Measurements from ENCODE around the gene MALAT1.

The MALAT1 gene

GRCh38 chr11:65547446-65548125 lies 48.7 kb downstream of the MALAT1 start:
- no peaks in the 10 kb centered on the region for H3K9me3 ChIP-seq (replicated peaks; ENCODE audit: insufficient read depth, low read length)
- no peak overlapping the region for H3K4me3 ChIP-seq (ENCODE audit: low read length)
- no peaks in the 10 kb centered on the region for H3K27me3 ChIP-seq (replicated peaks; ENCODE audit: insufficient read depth, low read length)
- TF ChIP-seq EZH2 (optimal IDR thresholded peaks at IDR 0.05; ENCODE audit: low read depth, low read length) (no peak), CTCF (IDR thresholded peaks at IDR 0.05; ENCODE audit: low read length) (no peak), EZH2phosphoT487 (IDR thresholded peaks at IDR 0.05; ENCODE audit: low read length) (no peak)
- H3K9ac ChIP-seq (ENCODE audit: low read length), result no peak overlapping the region
- DNase-seq, result no peak
- no peaks in the 10 kb centered on the region for H3K9me2 ChIP-seq (replicated peaks; ENCODE audit: insufficient read depth, low read length)
- H3F3A ChIP-seq (ENCODE audit: insufficient read depth, low read length), result peaks cover 22% of the 10 kb centered on the region
- H3K4me2 ChIP-seq (ENCODE audit: low read depth, low read length), result peak overlapping the region; percentile 80; the same call in 1 of the 2 replicates
- peaks cover 30% of the 10 kb centered on the region for H3K4me1 ChIP-seq (ENCODE audit: low read length)
- H4K20me1 ChIP-seq (ENCODE audit: insufficient read depth, low read length), result no peaks in the 10 kb centered on the region
- H3K27ac ChIP-seq (ENCODE audit: low read length), result no peak overlapping the region
- peaks cover 3% of the 10 kb centered on the region; the same call in 1 of the 2 replicates for H3K79me2 ChIP-seq (ENCODE audit: low read length)
- no peaks in the 10 kb centered on the region for H3K36me3 ChIP-seq (replicated peaks; ENCODE audit: insufficient read depth, low read length)
- no peak overlapping the region for H2AFZ ChIP-seq (ENCODE audit: low read length)

- H3K9ac ChIP-seq (ENCODE audit: low read length), result no peak overlapping the region
- no peak overlapping the region for H3K4me3 ChIP-seq (ENCODE audit: low read length)
- no peaks in the 10 kb centered on the region for H3K9me3 ChIP-seq (replicated peaks; ENCODE audit: insufficient read depth, low read length)
- H3K79me2 ChIP-seq (ENCODE audit: low read length), result peaks cover 3% of the 10 kb centered on the region; the same call in 1 of the 2 replicates
- H3K36me3 ChIP-seq (replicated peaks; ENCODE audit: insufficient read depth, low read length), result no peaks in the 10 kb centered on the region
- peaks cover 36% of the 10 kb centered on the region for H3K4me1 ChIP-seq (ENCODE audit: low read length)
- H3K27me3 ChIP-seq (replicated peaks; ENCODE audit: insufficient read depth, low read length), result no peaks in the 10 kb centered on the region
- no peaks in the 10 kb centered on the region for H3K9me2 ChIP-seq (replicated peaks; ENCODE audit: insufficient read depth, low read length)
- peaks cover 28% of the 10 kb centered on the region for H3F3A ChIP-seq (ENCODE audit: insufficient read depth, low read length)
- TF ChIP-seq CTCF (IDR thresholded peaks at IDR 0.05; ENCODE audit: low read length) (no peak), EZH2 (optimal IDR thresholded peaks at IDR 0.05; ENCODE audit: low read depth, low read length) (no peak), EZH2phosphoT487 (IDR thresholded peaks at IDR 0.05; ENCODE audit: low read length) (no peak)
- no peak overlapping the region for H3K4me2 ChIP-seq (ENCODE audit: low read depth, low read length)
- DNase-seq, result no peak
- no peak overlapping the region for H2AFZ ChIP-seq (ENCODE audit: low read length)
- H3K27ac ChIP-seq (ENCODE audit: low read length), result no peak overlapping the region
- H4K20me1 ChIP-seq (ENCODE audit: insufficient read depth, low read length), result no peaks in the 10 kb centered on the region
Measured at GRCh38 chr11:65548395-65548794, 49.5 kb downstream of the MALAT1 start.

GRCh38 chr11:65549096-65549495 lies 50.3 kb downstream of the MALAT1 start:
- TF ChIP-seq CTCF (IDR thresholded peaks at IDR 0.05; ENCODE audit: low read length) (no peak), EZH2 (optimal IDR thresholded peaks at IDR 0.05; ENCODE audit: low read depth, low read length) (no peak), EZH2phosphoT487 (IDR thresholded peaks at IDR 0.05; ENCODE audit: low read length) (no peak)
- no peaks in the 10 kb centered on the region for H3K9me3 ChIP-seq (replicated peaks; ENCODE audit: insufficient read depth, low read length)
- no peaks in the 10 kb centered on the region for H4K20me1 ChIP-seq (ENCODE audit: insufficient read depth, low read length)
- no peaks in the 10 kb centered on the region for H3K27me3 ChIP-seq (replicated peaks; ENCODE audit: insufficient read depth, low read length)
- H3K36me3 ChIP-seq (replicated peaks; ENCODE audit: insufficient read depth, low read length), result no peaks in the 10 kb centered on the region
- no peak overlapping the region for H3K4me2 ChIP-seq (ENCODE audit: low read depth, low read length)
- H3K4me1 ChIP-seq (ENCODE audit: low read length), result peaks cover 36% of the 10 kb centered on the region
- peaks cover 3% of the 10 kb centered on the region; the same call in 1 of the 2 replicates for H3K79me2 ChIP-seq (ENCODE audit: low read length)
- H3F3A ChIP-seq (ENCODE audit: insufficient read depth, low read length), result peaks cover 28% of the 10 kb centered on the region
- H3K27ac ChIP-seq (ENCODE audit: low read length), result no peak overlapping the region
- no peak overlapping the region for H3K9ac ChIP-seq (ENCODE audit: low read length)
- no peak for DNase-seq
- H2AFZ ChIP-seq (ENCODE audit: low read length), result no peak overlapping the region
- no peaks in the 10 kb centered on the region for H3K9me2 ChIP-seq (replicated peaks; ENCODE audit: insufficient read depth, low read length)
- H3K4me3 ChIP-seq (ENCODE audit: low read length), result no peak overlapping the region

All from MM.1S (cell line).